GM19468 (cell line): ENCODE measurements around the gene PRPF40B.

Experiments used
- ATAC-seq: cut with Tn5 transposase; IDR thresholded peaks from one replicate; pipeline ENCODE4 v1.9.1; 2021; ENCODE audit warnings: mild to moderate bottlenecking, moderate library complexity, moderate number of reproducible peaks; ENCODE audit not compliant: unreplicated experiment; ENCODE audit errors: extremely low read depth

PRPF40B gene

DNA sequence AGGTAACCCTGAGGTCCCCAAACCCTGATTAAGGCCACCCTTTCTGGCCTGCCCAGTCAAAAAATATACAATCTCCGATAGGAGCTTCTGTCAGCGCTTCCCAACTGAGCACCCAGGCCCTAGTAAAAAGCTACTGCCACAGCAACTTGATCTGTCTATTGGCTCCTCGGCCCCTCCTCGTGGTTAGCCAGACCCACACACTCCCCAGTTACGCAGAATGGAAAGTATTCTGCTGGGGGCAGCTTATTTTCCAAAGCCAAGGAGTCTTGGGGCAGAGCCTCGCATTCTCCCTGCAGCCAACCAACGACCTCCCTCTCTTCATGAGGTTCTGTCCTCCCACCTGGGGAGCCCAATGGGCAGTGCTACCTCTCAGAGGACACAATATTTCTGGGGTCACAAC is 51.8 kb downstream of the PRPF40B start:
- no peak for ATAC-seq

DNA sequence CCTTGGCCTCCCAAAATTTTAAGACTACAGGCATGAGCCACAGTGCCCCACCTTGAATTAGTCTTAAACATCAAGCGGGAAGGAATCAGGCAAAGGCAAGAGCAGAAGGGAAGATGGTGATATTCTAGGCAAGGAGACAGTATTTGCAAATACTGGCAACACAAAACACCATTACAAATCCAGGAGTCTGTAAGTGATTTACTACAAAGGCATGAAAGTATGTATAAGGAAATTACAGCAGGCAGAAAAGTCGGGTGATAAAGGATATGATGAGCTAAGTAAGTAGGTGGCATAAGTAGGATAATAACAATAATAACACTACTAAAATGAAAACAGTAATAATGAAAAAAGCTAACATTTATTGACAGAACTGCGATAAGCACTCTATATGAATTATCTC is 55.4 kb downstream of the PRPF40B start:
- ATAC-seq: no peak

GRCh38 chr12:49680075-49680474 is 56.7 kb downstream of the PRPF40B start:
- ATAC-seq: no peak

DNA sequence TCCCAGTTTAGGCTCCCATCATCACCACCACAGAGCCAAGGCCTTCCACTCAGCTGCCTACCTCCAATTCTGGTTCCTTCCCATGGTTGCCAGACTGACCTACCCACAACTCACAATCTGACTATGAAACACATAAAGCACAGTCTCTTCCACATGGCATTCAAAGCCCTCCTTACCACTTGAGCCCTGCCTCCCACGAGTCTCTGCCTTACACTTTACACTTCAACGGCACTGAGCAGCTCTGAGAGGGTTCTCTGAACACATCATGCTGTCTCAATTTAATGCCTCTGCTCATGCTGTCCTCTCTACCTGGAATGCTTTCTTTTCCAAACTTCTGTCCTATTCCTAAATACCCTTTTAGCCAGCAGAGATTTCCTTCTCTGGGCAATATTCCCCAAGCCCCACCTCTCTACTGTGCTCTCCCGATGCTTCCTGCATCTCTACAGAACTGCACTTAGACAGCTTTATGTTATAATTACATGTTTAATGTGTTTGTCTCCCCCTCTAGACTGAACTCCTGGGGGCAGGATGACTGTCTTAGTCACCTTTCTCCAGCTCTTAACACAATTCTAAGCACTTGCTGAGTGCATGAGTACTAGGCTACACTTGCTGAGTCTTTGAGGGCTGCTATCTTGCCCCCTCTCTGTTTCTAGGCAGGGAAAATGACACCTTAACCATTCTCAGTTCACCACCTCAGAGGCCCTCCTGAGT is 60.4 kb downstream of the PRPF40B start:
- no peak for ATAC-seq

GRCh38 chr12:49684310-49684854 is 61.0 kb downstream of the PRPF40B start:
- ATAC-seq: no peak

DNA sequence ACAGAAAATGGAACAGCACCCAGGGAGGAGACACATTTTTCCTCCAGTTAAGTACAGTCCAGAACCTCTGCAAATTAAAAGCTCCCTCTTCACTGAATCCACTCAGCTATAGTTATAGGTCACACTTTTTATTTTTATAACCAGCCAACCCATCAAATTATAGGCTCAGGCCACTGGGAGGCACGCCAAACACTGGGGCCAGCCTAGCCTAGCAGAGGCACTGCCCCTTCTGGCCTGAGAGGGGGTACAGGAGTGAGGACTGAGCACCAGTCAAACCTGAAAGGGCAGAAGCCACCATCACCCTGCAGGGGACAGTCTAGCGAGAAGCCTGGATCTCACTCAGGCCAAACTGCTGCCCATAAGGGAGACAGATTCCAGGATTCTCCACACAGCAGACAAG is 64.6 kb downstream of the PRPF40B start:
- no peak for ATAC-seq

DNA sequence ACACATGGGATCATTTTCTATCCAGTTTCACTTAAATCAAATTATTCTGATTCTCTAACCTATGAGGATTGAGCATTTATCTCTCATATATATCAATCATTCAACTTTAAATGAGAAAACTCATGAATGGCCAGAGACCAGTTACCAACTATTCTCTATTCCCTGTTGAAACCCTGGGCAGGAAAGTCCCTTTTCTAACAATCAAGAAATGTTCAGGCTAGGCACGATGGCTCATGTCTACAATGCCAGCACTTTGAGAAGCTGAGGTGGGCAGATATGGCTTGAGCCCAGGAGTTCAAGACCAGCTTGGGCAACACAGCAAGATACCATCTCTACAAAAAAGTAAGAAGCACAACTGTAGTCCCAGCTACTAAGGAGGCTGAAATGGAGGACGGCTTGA is 65.9 kb downstream of the PRPF40B start:
- no peak for ATAC-seq

DNA sequence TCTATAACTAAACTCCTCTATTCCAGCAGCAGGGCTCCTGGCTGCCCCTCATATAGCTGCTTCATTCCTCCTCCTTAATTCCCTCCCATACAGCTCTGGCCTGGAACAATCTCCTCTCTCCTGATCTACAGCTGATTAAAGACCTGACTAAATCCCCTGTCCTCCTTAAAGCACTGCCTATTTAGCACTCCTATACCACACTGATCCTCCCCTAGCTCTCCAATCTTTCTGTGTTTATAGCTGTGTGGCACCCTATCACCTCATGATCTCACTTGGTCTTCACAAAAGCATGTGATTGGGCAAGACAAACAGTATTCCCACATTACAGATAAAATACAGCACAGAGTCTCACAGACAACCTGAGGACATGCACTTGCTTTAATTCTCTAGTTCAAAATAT is 66.4 kb downstream of the PRPF40B start:
- ATAC-seq: no peak

- ATAC-seq: no peak
Observed at GRCh38 chr12:49692851-49693250, 69.5 kb downstream of the PRPF40B start.

GRCh38 chr12:49693931-49694444 is 70.6 kb downstream of the PRPF40B start:
- ATAC-seq: no peak
